Tibial artery (tissue), 4 donors: Measurements from ENCODE around the gene SGTA.

ENCODE experiments used
- DNase-seq, 2 donors: peaks; one replicate each; pipeline ENCODE4 v3.0.0-alpha.2; 2019
- H3K27ac ChIP-seq, 2 donors: fragments of 200-600 bp; sonication (generic) in 1 of 2; 1 replicate in 1 of 2; 2 replicates in 1 of 2; pipeline ENCODE4 v1.5.1; 2018 to 2019; ENCODE audit warnings: mild to moderate bottlenecking in 1 of 2
- H3K27me3 ChIP-seq, 2 donors: fragments of 200-600 bp; sonication (generic) in 1 of 2; one replicate each; pipeline versions ENCODE4 v1.5.1 to v1.6.0; 2016 to 2019
- H3K36me3 ChIP-seq, 3 donors: fragments of 200-600 bp; sonication (generic) in 2 of 3; one replicate each; pipeline ENCODE4 v1.5.1; 2016 to 2019; ENCODE audit warnings: mild to moderate bottlenecking in 2 of 3
- H3K4me1 ChIP-seq, 4 donors: fragments of 200-600 bp; sonication (generic) in 2 of 4; 1 replicate in 3 of 4; 2 replicates in 1 of 4; pipeline ENCODE4 v1.5.1; 2016 to 2019
- H3K4me3 ChIP-seq, 2 donors: fragments of 200-600 bp; sonication (generic) in 1 of 2; 1 replicate in 1 of 2; 2 replicates in 1 of 2; pipeline ENCODE4 v1.5.1; 2018 to 2019; ENCODE audit warnings: mild to moderate bottlenecking in 2 of 2
- H3K9me3 ChIP-seq, 3 donors: fragments of 200-600 bp; sonication (generic) in 1 of 3; one replicate each; pipeline ENCODE4 v1.5.1; 2016 to 2019
- intact Hi-C: fragments of 100-400 bp; cut with DNase I; formaldehyde crosslinking; loops from one replicate; pipeline ENCODE4 v1.15.0; 2023; ENCODE audit warnings: low total_unique reads
- TF ChIP-seq, protein P1 (sequence below), 2 experiments: fragments of 200-600 bp in 1 of 2; fragments of 450-650 bp in 1 of 2; IDR thresholded peaks; one replicate each; pipeline ENCODE4 v1.5.1; 2017 to 2019; ENCODE audit warnings: antibody characterized with exemption in 2 of 2, mild to moderate bottlenecking in 1 of 2, moderate library complexity in 1 of 2

Gene SGTA

DNA sequence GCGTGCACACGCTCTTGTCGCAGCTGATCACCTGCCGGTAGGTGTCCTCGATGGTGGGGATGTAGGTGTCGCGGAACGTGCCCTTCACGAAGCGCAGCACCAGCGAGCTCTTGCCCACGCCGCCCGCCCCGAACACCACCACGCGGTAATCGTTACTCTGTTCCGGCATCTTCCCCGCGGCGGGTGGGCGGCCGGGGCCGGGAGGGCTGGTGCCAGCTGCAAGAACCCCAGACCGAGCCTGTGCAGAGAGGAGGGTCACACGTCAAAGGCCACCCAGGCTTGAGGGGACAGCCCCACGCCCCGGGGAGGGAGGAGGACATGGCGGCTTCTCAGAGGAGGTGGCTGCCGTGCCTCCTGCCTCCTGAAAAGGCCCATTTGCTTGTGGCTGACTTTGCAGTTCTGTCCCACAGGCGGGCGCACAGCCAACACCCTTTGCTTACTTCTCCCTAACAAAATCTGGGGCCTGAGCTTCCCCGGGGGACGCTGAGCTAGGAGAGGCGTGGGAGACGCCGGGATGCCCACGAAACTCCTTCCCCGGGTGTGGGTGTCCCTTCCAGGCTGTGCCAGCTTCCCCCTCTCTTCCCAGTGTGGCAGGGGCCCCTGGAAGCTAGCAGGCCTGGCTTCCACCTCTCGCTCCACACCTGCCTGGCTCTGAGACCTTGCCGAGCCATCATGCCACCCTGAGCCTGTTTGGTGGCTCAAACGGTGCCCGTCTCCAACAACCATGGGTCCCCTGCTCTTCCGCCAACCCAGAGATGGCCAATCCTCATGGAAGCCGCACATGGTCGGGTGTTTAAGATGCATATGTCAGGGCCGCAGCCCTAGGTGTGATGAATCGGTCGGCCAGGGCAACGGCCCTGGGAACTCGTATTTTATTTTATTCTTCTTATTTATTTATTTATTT is 65.2 kb downstream of the SGTA start:
- peaks cover 4 to 83% of the 10 kb centered on the region in 2 donors for H3K27me3 ChIP-seq
- peaks cover 4 to 25% (median 23%) of the 10 kb centered on the region in 4 donors for H3K4me1 ChIP-seq
- H3K9me3 ChIP-seq, result peaks cover 0 to 16% (median 9%) of the 10 kb centered on the region in 3 donors
- H3K27ac ChIP-seq, result no peak overlapping the region
- no peak overlapping the region for H3K4me3 ChIP-seq
- intact Hi-C loops, result no loop called here
- no peaks in the 10 kb centered on the region for H3K36me3 ChIP-seq
- no peak for DNase-seq
- TF ChIP-seq, protein P1, sequence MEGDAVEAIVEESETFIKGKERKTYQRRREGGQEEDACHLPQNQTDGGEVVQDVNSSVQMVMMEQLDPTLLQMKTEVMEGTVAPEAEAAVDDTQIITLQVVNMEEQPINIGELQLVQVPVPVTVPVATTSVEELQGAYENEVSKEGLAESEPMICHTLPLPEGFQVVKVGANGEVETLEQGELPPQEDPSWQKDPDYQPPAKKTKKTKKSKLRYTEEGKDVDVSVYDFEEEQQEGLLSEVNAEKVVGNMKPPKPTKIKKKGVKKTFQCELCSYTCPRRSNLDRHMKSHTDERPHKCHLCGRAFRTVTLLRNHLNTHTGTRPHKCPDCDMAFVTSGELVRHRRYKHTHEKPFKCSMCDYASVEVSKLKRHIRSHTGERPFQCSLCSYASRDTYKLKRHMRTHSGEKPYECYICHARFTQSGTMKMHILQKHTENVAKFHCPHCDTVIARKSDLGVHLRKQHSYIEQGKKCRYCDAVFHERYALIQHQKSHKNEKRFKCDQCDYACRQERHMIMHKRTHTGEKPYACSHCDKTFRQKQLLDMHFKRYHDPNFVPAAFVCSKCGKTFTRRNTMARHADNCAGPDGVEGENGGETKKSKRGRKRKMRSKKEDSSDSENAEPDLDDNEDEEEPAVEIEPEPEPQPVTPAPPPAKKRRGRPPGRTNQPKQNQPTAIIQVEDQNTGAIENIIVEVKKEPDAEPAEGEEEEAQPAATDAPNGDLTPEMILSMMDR (IDR thresholded peaks at IDR 0.05), result no peak

DNA sequence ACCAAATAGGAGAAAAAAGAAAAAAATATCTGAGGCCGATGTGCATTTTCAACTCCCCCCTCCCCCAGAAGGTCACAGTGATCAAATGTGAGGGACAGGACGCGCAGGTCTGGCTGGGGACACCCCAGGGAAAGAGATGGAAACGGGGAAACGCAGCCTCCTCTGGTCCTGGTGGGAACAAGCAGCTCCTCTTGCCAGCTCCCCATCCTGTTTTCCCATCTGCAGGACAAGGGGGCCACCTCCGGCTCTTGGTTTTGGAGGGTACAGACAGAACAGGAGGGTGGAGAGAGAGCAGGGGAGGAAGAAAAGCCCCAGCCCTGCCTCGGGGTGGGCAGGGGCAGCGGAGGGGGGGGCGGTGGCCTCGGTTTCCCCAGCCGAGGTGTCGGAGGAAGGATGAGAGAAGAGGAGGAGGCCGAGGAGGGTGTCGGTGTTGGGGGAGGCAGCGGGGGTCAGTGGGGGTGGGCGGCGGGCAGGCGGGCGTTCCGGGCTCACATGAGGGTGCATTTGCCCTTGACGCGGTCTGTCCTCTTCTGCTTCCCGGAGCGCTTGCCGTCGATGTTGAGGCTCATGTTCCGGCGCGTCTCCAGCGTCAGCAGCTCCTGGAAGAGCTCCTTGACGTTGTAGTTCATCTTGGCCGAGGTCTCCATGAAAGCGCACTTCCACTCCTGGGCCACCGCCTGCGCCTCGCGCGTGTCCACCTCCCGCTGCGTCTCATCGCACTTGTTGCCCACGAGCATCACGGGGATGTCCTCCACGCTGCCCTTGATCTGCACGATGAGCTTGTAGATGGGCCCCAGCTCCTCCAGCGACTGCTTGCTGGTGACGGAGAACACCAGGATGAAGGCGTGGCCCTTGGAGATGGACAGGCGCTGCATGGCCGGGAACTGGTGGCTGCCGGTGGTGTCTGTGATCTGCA is 66.1 kb downstream of the SGTA start:
- H3K36me3 ChIP-seq, result no peaks in the 10 kb centered on the region
- peaks cover 4 to 84% of the 10 kb centered on the region in 2 donors for H3K27me3 ChIP-seq
- no peak overlapping the region for H3K27ac ChIP-seq
- intact Hi-C loops, result no loop called here
- no peak overlapping the region for H3K4me3 ChIP-seq
- DNase-seq, result no peak
- peaks cover 0 to 19% (median 18%) of the 10 kb centered on the region in 4 donors for H3K4me1 ChIP-seq
- H3K9me3 ChIP-seq, result peaks cover 0 to 16% (median 9%) of the 10 kb centered on the region in 3 donors
- TF ChIP-seq, protein P1 (IDR thresholded peaks at IDR 0.05), result no peak

DNA sequence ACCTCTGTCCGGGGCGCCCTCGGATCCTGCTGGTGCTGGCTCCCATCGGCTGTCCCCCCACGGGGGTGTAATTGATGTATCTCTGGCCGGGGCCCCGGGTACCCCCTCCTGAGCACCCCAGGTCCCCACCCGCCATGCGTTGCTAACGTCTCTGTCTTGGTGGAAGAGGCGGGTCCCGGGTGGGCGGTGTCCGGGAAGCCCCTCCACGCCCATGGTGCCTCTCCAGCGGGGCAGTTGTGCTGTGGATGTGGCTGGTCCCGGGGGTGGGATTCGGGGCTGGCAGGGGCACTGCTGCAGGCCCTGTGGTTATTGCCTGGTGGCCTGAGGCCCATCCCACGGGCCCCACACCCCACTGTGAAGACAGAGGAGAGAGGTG is 66.8 kb downstream of the SGTA start:
- TF ChIP-seq, protein P1 (IDR thresholded peaks at IDR 0.05), result no peak
- Histone ChIP-seq H3K27me3 (peaks cover 4 to 84% of the 10 kb centered on the region in 2 donors), H3K4me3 (no peak overlapping the region), H3K9me3 (peaks cover 0 to 16% (median 9%) of the 10 kb centered on the region in 3 donors), H3K27ac (no peak overlapping the region), H3K4me1 (peaks cover 0 to 14% (median 14%) of the 10 kb centered on the region in 4 donors), H3K36me3 (no peaks in the 10 kb centered on the region)
- intact Hi-C loops, result no loop called here
- DNase-seq, result no peak

GRCh38 chr19:2715470-2716274 is 67.4 kb downstream of the SGTA start:
- Histone ChIP-seq H3K27ac (no peak overlapping the region), H3K9me3 (peaks cover 0 to 16% (median 9%) of the 10 kb centered on the region in 3 donors), H3K4me1 (peaks cover 0 to 10% (median 10%) of the 10 kb centered on the region in 4 donors), H3K27me3 (peaks cover 4 to 86% of the 10 kb centered on the region in 2 donors), H3K36me3 (no peaks in the 10 kb centered on the region), H3K4me3 (no peak overlapping the region)
- DNase-seq, result no peak
- intact Hi-C loops, result no loop called here
- TF ChIP-seq, protein P1 (IDR thresholded peaks at IDR 0.05), result no peak
